OCI-LY3 (cell line): Measurements from ENCODE around the gene S100A12.
A peak's percentile ranks its signal among the peaks of the same experiment; 100 is the strongest.
"Not testable (repeated sequence)": the region's sequence is repeated elsewhere in the genome, so short reads cannot be mapped to it uniquely, and the experiment has no call there.

ENCODE experiments used
- H2AFZ ChIP-seq: fragments of 200-600, 300-600 bp; shearing (Covaris generic); 2 replicates; pipeline ENCODE4 v1.6.0; 2014; ENCODE audit warnings: antibody characterized with exemption, low read depth, low read length
- H3K27ac ChIP-seq: fragments of 200-600, 300-600 bp; sonication (generic); 2 replicates; pipeline ENCODE4 v1.5.1; 2014; ENCODE audit warnings: mild to moderate bottlenecking, low read length, moderate library complexity, mixed read lengths
- H3K27me3 ChIP-seq: fragments of 200-600, 300-600 bp; sonication (generic); 2 replicates; pipeline ENCODE4 v1.6.1; 2014; ENCODE audit warnings: low read depth, low read length, mixed read lengths
- H3K36me3 ChIP-seq: fragments of 200-600, 300-600 bp; sonication (generic); replicated peaks from 2 replicates; pipeline ENCODE3; 2014; ENCODE audit warnings: low read depth, low read length, mixed read lengths
- H3K4me1 ChIP-seq: fragments of 300-600, 200-600 bp; sonication (generic); 2 replicates; pipeline ENCODE4 v1.6.1; 2014; ENCODE audit warnings: low read length, mixed read lengths
- H3K4me2 ChIP-seq: fragments of 200-600, 300-600 bp; sonication (generic); 2 replicates; pipeline ENCODE4 v1.6.1; 2014; ENCODE audit warnings: low read length, mixed read lengths
- H3K4me3 ChIP-seq: fragments of 300-600, 200-600 bp; sonication (generic); 2 replicates; pipeline ENCODE4 v1.5.1; 2014; ENCODE audit warnings: antibody characterized with exemption, mild to moderate bottlenecking, low read length, moderate library complexity
- H3K79me2 ChIP-seq: fragments of 300-600, 200-600 bp; shearing (Covaris generic); 2 replicates; pipeline ENCODE4 v1.6.1; 2014; ENCODE audit warnings: mild to moderate bottlenecking, low read length, mixed read lengths
- H3K9ac ChIP-seq: fragments of 300-600, 200-600 bp; shearing (Covaris generic); 2 replicates; pipeline ENCODE4 v1.6.0; 2014; ENCODE audit warnings: mild to moderate bottlenecking, low read length, moderate library complexity
- H3K9me3 ChIP-seq: fragments of 200-600, 300-600 bp; shearing (Covaris generic); 2 replicates; pipeline ENCODE4 v1.6.1; 2014; ENCODE audit warnings: low read length, mixed read lengths; ENCODE audit not compliant: insufficient read depth
- H4K20me1 ChIP-seq: fragments of 200-600, 300-600 bp; sonication (generic); 2 replicates; pipeline ENCODE4 v1.6.1; 2016; ENCODE audit warnings: low read length, mixed read lengths; ENCODE audit not compliant: insufficient read depth
- EZH2phosphoT487 ChIP-seq: fragments of 200-600 bp; shearing (Covaris generic); IDR thresholded peaks from 2 replicates; pipeline ENCODE4 v1.6.1; 2018; ENCODE audit warnings: antibody characterized with exemption, mixed run types, low read depth
- TF ChIP-seq, protein P1 (sequence below): fragments of 200-600, 300-600 bp; sonication (generic); IDR thresholded peaks from 2 replicates; pipeline ENCODE4 v1.5.1; 2014; ENCODE audit warnings: antibody characterized with exemption, low read length, low read depth

The S100A12 gene

DNA sequence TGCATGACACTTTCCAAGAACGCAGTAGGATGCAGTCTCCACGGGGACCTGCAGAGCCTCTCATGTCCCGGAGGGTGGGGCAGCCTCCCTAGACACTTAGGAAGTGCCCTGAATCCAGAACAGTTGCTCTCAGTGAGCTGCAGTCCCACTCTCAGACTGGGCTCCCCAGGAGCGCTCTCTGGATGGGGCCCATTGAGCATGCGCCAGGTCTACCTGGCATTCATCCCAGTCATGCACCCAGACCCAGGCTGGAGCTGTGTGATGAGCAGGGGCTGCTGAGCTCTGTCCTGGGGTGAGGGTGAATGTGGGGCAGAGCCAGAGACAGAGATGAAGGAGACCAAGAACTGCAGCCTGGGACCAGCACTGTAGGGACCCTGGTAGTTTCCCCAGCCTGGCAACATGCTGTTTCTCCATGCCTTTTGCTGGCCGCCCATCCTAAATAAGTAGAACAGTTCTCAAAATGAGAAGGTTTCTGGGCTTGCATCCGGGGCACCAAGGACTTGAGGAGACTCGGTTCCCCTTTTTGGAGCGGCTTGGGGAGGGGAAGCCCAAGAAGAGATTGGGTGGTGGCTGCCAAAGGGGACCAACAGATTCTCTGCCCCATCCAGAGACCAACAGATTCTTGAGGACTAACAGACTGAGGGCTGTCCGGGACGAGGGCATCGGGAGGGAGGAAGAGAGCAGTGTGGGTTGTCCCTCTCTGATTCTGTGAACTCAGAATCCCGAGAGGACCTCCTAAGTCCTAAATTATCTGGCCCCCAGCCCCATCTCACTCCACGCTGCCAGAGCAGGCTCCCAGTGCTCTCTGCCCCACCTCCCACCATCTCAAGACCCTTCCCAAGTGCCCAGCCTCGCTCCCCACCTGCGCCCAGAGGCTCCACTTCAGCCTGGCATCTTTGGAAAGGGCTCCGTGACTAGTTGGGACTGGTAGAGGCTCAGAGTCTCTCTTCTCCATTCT is 25.8 kb downstream of the S100A12 start:
- Histone ChIP-seq H3K27me3 (peaks cover 24% of the 10 kb centered on the region), H3K36me3 (no peaks in the 10 kb centered on the region), H3K9ac (peak overlapping the region; percentile 32), H3K4me1 (peaks cover 67% of the 10 kb centered on the region), H3K9me3 (no peaks in the 10 kb centered on the region), H3K27ac (no peak overlapping the region), H3K4me2 (peak overlapping the region; percentile 71), H3K4me3 (peak overlapping the region; percentile 52), H2AFZ (0 out of 2 replicates have a peak overlapping the region, but pooled peaks have one; percentile 24), H3K79me2 (no peaks in the 10 kb centered on the region), H4K20me1 (no peaks in the 10 kb centered on the region; the same call in 1 of the 2 replicates)
- no peak for TF ChIP-seq EZH2phosphoT487
- TF ChIP-seq, protein P1, sequence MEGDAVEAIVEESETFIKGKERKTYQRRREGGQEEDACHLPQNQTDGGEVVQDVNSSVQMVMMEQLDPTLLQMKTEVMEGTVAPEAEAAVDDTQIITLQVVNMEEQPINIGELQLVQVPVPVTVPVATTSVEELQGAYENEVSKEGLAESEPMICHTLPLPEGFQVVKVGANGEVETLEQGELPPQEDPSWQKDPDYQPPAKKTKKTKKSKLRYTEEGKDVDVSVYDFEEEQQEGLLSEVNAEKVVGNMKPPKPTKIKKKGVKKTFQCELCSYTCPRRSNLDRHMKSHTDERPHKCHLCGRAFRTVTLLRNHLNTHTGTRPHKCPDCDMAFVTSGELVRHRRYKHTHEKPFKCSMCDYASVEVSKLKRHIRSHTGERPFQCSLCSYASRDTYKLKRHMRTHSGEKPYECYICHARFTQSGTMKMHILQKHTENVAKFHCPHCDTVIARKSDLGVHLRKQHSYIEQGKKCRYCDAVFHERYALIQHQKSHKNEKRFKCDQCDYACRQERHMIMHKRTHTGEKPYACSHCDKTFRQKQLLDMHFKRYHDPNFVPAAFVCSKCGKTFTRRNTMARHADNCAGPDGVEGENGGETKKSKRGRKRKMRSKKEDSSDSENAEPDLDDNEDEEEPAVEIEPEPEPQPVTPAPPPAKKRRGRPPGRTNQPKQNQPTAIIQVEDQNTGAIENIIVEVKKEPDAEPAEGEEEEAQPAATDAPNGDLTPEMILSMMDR, result no peak

DNA sequence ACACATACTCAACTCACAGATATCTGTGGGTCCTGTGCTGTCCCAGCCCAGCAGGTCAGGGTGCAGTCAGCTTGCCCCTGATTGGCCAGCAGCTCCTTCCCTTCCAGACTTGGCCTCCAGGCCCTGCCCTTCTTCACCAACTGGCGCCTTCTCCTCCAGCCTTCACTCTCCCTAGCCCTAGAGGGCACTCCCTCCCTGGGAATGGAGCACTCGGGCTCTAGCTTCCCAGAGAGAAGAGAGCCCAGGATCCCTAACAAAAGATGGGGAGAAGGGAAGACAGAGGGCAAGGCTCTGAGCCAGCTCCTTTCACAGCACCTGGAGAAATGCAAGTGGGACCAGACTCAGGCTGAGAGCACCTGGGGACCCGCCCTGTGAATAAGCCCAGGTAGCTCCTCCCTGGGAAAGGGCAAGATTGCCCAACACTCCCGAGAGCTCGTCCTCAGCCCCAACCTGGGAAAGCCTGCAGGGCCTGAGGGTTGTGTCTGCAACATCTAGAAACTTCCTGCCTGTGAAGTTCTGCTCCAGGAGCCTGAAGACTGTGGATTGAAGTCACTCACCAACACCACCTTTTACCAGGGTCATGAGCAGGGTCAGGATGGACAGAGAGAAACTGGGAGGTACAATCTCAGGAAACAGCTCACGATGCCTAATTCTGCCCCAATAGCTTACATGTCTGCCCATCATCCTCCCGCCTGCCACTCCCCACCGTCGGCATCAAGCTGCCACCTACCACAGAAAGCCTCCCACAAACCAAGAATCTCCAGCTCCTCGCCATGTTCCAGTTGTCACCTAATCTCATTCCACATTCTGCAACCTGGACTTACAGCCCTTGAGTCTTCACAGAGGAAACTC is 26.7 kb downstream of the S100A12 start, which contains the start of gene PGLYRP4:
TSS of gene PGLYRP4 (minus strand) at position 331 of the 852 bp plus-strand sequence. CDS start 909 bp downstream, outside the sequence.
- peak within 1 kb of the TSS; percentile 71 for H3K4me2 ChIP-seq
- H4K20me1 ChIP-seq, result no peaks in the 10 kb centered on the region; the same call in 1 of the 2 replicates

DNA sequence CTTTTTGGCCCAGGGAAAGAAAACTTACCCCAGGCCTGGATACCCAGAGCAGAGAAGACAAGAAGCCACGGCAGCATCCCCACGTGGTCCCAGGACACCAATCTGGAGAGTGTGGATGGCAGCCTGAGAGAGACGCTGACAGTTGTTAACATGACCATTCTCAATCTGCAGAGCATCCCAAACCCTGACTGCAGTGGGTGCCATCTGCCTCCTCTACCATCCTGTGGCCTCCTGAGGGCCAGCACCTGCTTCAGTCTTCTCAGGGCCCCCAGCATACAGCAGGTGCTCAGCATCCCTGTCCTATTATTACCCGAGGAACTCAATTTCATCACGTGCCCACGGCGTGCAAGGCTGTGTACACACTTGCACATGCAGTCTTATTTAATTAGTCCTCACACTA is 27.6 kb downstream of the S100A12 start:
- Histone ChIP-seq H3K4me1 (peaks cover 84% of the 10 kb centered on the region), H3K79me2 (no peaks in the 10 kb centered on the region), H3K9ac (no peak overlapping the region), H2AFZ (no peak overlapping the region), H3K4me3 (no peak overlapping the region), H3K27me3 (peaks cover 20% of the 10 kb centered on the region), H3K9me3 (no peaks in the 10 kb centered on the region), H3K36me3 (no peaks in the 10 kb centered on the region), H3K4me2 (peak overlapping the region; percentile 3; the same call in 1 of the 2 replicates), H4K20me1 (no peaks in the 10 kb centered on the region; the same call in 1 of the 2 replicates), H3K27ac (no peak overlapping the region)
- TF ChIP-seq, protein P1, result no peak
- TF ChIP-seq EZH2phosphoT487, result no peak

More for the DNA sequence above, 26.7 kb downstream of the S100A12 start, which contains the start of gene PGLYRP4:
- no peaks in the 10 kb centered on the region for H3K36me3 ChIP-seq
- no peaks in the 10 kb centered on the region for H3K9me3 ChIP-seq
- H3K79me2 ChIP-seq, result no peaks in the 10 kb centered on the region
- H3K27ac ChIP-seq, result no peak within 1 kb of the TSS
- peaks cover 76% of the 10 kb centered on the region for H3K4me1 ChIP-seq
- peak within 1 kb of the TSS; percentile 32; the same call in 1 of the 2 replicates for H3K9ac ChIP-seq
- peak within 1 kb of the TSS; percentile 52 for H3K4me3 ChIP-seq
- H3K27me3 ChIP-seq, result peaks cover 24% of the 10 kb centered on the region
- 0 out of 2 replicates have a peak within 1 kb of the TSS, but pooled peaks have one; percentile 24 for H2AFZ ChIP-seq
- TF ChIP-seq, protein P1, result no peak
- no peak for TF ChIP-seq EZH2phosphoT487

DNA sequence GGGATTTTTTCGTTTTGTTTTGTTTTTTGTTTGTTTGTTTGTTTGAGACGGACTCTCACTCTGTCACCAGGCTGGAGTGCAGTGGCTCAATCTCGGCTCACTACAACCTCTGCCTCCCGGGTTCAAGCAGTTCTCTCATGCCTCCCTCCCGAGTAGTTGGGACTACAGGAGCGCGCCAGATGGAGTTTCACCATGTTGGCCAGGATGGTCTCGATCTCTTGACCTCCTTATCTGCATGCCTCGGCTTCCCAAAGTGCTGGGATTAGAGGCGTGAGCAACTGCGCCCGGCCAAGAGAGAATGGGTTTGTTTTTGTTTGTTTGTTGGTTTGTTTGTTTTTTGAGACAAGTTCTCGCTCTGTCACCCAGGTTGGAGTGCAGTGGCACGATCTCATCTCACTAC is 28.4 kb downstream of the S100A12 start:
- Histone ChIP-seq H3K4me1 (peaks cover 83% of the 10 kb centered on the region), H3K4me2 (peak overlapping the region; percentile 86; the same call in 1 of the 2 replicates), H3K27me3 (peaks cover 17% of the 10 kb centered on the region)
- not testable (repeated sequence) for H3K9me3 ChIP-seq, H3K9ac ChIP-seq, H3K4me3 ChIP-seq, H3K79me2 ChIP-seq, H3K36me3 ChIP-seq, H4K20me1 ChIP-seq, H2AFZ ChIP-seq, H3K27ac ChIP-seq
